UCSD-AML1 (cell line): ENCODE data around the gene CCDC33.

ENCODE experiments used
- DNase-seq: peaks from one replicate; lab custom pipeline; 2025; ENCODE audit not compliant: unreplicated experiment; lab: John Stamatoyannopoulos, UW

CCDC33 gene

DNA sequence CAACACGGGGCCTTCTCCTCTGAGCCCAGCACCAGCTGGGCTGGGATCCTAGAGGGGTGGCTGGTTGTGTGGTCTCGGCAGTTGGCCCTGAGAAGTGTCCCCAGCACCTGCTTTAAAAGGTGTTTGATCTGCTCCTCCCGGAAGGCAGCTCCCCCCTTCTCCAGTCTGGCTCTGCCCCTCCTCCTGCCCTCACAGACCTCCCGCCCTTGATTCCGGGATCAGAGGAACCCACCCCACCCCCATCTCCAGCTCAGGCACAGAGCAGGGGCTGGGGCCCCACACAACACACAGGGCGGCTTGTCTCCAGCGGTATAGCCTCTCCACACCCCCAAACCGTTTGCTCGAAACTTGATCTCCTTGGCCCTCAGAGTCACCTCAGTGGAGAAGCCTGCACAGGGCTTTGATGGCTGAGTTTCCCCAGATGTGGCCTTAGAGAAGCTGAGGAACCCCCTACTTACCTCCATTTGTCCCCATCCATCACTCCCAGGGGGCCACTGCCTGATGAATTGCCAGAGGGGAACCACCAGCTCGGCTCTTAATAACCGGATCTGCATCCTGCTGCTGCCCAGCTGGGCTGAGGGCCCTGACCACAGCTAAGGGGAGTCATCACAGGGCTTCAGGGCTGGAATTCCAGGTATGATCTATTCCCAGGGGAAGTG, 27.1 kb upstream of the CCDC33 start:
- DNase-seq, result no peak

DNA sequence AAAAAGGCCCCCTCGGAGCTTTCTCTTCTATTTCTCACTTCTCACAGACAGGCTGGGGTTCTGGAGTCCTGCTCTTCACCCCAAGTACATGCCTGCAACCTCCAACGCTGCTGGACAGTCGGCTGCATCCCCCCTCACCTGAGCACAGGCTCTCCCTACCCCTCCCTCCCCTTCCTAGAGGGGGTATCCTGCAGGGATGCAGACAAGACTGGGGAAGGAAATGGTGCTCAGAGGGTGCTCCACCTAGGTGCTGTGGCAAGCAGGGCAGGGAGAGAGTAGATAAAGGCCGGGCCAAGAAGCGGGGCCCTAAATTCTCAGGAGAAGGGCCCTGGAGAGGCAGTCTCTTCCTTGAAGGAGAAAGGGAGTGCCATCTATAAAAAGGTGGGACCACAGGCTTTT, 26.6 kb upstream of the CCDC33 start:
- no peak for DNase-seq

DNA sequence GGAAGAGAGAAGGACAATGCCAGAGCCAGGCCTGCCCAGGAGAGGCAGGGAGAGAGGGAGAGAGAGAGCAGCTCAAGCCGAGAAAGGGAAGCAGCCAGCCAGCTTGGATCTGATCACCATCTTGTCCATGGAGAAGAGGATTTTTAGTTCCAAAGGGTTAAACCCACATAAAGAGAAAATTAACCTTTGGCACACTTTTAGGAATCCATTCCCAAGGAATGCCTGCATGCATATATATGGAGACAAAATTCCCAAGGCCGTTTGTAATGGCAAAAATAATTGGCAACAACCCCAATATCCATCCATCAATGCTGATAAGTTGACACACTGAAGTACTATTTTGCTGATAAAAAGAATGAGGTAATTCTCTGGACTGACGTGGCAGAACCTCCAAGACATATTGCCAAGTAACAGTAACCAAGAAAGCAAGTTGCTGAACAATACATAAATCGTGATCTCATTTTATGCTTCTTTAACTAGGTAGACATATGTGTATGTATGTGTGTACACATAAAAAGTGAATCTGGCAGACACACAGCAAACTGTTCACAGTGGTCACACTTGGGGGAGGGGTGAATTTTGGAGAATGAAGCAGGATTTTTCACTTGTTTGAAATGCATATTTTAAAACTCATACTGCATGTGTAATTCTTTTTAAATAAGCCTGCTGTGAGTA, 26.0 kb upstream of the CCDC33 start:
- no peak for DNase-seq

DNA sequence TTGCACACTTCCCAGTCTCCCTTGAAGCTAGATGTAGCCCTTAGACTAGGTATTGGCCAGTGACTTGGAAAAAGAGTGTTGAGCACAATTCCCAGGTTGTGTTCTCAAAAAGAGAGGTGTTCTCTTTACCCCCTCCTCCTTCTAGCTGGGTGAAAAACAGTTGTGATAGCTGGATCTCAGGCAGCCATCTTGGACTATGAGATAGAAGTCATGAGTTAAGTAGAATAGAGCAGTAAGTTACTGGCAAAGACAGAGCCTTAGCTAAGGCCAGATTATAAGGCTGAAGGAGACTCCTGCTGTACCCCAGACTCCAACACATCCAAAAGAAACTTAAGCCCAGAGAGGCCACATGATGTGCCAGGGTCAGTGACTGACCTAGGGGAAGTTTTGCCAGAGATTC, 25.4 kb upstream of the CCDC33 start:
- no peak for DNase-seq

DNA sequence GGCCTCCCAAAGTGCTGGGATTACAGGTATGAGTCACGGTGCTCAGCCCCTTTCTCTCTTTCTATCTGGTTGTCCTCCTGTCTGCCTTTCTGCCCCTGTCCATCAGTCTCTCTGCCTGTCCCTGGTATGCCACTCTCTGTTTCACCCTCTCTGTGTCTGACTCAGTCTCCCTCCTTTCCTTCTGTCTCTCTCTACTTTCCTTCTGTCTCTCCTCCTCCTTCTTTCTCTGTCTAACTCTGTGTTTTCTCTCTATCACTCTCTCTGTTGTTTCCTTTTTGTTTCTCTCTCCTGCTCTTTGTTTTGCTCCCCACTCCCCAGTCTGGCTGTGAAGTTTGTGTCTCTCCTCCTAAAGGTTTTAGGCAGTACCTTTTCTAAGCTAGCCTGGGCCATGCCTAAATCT, 24.5 kb upstream of the CCDC33 start:
- no peak for DNase-seq

DNA sequence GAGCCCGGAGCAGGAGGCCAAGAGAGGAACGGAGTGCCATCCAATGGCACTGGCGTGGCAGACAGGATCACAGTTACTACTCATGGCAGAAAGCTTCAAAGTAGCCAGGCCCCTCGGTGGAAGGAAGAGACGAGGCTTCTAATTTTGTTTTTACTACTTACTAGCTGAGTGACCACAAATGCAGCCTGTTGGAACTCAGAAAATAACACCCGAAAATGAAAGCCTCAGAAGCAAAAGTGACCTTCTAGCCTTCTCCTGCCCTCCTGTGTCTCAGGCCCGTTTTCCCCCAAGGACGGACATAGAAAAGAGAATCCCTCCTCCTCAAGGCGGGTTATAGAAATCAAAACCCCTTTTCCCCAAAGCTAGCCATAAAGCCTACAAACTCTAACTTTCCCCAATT, 23.6 kb upstream of the CCDC33 start:
- no peak for DNase-seq

DNA sequence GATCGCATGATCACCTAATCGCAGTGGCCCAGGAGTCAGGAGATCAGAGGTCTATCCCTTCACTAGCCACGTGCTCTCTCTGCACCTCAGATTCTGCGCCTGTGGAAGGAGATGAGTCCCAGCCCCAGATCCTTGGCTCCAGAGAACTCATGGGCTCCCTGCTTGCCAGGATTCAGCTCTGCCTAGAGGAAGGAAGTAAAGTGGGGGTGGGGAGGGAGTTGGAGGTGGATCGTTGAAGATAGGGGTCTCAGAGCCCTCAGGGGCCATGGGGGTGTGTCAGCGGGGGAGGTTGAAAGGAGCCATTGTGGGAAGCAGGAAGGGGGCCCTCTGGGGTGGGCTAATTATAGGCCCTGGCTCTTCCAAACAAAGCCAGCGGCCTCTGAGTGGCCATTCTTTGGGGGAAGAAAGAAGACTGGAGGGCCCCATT, 22.3 kb upstream of the CCDC33 start:
- DNase-seq, result no peak

DNA sequence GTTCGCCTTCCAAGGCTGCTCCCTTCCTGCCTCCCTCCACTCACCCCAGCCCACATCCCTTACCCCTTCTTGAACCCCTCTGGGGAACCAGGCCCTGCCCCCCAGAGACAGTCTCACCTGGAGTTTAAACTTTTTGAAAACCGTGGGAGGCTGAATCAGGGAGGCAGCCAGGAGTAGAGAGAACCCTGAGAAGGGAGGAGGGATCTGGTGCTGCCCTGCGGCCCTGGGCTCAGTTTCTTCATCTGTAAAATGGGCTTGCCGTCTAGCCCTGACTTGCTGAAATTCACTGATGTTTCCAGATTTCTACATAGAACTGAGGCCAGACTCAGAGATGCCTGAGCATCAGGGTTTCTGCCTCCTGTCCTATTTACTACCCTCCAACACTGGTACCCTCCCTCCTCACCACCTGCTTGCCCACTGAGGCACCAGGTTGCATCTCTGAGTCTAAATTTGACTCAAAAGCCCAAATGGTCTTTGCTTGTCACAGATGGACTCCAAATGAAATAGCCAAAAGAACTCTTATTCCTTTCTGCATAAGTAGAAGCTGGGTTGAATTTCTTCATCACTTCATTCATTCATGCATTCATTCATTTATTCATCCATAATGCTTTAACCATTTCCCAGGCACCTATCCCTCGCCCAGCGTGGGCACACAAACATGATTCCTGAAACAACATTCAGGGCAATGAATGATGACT, 21.7 kb upstream of the CCDC33 start:
- DNase-seq, result no peak

DNA sequence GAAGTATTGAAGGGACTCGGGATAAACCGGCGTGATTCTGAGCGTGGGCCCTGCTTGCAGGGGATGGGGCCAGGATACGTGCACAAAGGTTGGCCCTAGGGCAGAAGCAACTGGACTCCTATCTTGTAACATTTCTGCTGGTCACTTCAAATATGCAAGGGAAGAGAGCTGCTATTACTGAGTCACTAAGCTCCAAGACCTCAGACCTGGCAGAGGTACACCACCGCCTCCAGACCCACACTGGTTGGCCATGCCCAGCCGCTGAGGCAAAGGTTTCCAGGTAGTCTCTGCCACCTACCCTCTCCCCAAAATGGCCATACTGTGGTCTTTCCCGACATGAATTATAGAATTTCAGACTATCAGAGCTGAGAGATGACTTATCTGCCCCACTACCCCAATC, 20.2 kb upstream of the CCDC33 start:
- no peak for DNase-seq

DNA sequence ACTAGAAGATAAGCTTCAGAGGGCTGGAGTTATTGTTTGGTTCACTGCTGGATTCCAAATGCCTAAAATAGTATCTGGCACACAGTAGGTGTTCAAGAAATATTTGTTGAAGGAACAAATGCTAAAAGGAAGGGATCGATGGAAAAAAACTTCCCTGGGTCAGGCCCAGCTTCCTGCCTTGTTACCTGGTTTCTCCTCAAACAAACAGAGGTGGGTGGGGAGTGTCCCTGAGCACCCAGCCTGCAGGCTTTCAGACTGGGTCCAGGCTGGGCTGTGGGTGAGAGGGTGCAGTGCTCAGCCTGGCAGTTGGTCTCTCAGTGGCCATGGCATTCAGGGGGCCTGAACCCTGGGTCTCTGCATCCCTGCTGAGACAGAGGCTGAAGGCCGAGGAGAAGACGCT, 19.2 kb upstream of the CCDC33 start:
- no peak for DNase-seq

DNA sequence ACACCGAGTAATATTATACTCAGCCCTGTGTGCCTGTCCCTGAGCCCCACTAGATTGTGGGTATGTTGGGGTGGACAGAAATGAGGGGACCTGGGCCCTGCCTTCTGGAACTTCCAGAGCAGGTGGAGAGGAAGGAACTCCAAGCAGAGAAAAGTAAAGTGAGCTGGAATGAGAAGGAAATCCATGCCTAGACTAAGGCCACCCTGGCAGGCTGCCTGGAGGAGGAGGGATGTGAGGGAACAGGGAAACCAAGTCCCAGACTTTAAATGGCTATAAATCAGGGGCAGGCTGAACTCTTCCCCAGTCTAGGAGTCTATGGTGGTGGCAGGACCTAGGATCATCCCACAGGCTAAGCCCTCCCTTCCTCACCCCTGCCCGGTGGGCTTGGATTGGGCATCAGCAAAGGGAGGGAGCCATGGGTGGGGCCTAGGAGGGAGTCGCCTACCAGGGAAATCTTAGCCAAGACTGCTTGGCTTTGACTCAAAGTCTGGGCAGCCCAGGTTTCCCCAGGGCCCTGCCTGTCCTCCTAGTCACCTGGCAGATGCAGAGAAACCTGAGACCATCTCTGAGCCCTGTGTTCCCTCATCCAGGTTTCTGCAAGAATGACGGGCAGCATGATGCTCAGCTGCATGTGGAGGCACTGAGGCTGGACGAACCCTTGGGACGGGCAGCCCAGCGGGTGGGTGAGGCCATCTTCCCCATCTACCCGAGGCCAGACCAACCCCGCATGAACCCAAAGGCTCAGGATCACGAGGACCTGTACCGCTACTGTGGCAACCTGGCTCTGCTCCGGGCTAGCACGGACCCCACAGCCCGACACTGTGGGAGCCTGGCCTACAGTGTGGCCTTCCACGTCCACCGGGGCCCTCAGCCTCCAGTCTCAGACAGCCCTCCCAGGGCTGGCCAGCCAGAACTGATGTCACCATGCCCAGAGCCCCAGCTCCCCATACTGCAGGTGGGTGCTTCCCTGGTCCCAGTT, 17.9 kb upstream of the CCDC33 start:
- no peak for DNase-seq

DNA sequence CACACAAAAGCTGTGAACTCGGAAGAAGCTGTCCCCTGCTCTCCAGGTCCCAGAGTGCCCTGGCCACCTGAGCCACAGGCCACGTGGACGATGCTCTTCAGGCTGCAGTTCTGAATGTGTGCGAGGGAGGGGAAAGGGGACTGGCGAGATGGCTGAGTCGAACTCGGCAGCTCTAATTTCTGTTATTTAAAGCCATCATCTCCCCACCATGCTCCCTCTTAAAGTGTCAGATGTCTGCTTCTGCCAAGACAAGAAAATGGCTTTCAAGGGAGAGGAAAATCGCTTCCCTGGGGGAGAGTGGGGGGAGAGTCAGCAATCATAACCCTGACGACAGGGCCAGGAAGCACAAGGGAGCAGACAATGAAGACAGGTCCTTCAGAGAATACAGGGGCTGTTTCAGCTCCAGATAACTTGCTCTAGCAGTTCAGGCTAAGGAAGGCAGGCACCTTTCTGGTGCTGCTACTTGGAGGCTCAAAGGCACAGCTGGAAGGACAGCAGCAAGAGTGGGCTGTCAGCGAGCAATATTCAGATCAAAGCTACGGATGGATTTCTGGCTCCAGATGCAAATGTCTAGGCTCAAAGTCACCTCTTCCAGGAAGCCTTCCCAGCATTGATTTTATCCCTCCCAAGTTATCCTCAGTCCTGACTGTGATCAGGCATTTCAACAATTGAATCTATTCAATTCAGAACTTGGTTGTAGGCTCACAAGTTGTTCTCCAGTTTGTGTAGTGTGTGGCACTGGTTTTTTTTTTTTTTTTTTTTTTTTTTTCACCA, 15.5 kb upstream of the CCDC33 start:
- DNase-seq, result no peak

DNA sequence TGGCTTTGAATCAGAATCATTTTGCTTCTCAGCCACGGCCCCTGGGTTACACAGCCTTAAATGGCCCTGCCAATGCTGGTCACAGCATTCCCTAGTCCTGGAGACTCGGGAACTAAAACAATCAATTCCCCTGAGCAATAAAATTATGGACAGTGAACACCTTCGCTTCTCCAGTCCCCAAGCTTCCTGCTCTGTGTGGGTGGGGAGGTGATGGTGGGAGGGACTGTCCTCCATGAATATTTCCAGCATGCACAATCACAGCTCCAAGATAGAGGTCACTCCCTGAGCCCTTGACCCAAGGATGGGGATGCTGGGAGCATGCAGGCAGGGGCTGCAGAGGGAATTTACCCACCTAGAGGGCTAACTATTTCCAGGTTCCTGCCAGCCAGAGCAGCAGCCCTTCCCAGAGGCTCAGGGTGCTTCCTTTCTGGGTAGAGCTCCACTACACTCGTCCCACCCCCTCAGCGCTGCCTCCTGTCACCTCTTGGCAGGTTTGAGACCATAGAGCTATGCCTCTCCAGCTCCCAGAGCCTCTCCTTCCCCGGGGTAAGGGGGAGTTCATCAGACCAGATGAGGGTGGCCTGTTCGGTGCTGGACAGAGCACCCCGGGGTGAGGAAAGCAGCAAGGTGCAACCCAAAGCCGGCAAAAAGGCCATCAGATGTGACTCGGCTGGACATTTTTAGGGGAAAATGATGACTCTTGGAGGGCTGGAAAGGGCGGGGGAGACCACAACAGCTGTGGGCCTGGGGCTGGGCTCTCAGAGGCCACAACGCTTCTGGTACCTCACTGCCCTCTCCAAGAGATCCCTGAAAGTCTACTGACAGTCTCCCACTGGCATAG, 14.5 kb upstream of the CCDC33 start:
- no peak for DNase-seq

DNA sequence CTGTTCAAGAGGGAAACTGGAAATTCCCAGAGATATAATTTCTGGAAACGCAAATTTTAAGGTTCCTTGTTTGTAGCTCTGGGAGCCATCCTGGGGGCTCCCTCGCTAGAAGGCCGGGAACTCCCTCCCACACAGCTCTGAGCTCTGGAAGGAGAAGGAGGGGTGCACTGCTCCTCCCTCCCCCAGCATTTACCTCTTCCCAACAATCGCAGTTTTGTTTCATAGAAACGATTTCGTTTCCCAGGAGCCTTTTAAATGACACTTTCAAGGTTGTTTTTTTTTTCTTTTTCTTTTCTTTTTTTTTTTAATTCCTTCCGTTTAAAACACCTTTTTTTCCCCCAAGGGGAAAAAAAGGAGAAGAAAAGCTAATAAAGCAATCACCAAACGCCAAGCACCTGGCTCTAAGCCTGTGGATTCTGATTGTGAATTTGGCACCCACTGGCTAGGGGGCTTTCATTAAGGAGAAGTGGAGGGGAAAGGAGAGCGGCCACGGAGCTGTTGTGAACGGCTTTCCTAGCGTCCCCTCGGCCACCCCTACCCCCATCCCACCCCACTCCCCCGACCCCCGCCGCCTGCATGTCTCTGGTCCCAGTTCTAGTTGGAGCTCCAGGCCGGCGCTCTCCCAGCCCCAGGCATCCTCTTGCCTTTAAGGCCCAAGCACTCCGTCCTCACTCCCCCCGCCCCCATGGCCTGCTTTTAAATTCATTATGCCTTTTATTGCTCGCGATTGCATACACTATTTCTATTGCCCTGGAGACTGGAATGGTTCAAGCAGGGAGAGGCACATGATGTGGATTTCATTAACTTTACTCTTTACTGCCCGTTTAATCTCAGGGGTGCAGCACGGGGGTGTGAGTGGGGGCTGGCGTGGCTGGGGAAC, 13.6 kb upstream of the CCDC33 start:
- DNase-seq, result no peak

DNA sequence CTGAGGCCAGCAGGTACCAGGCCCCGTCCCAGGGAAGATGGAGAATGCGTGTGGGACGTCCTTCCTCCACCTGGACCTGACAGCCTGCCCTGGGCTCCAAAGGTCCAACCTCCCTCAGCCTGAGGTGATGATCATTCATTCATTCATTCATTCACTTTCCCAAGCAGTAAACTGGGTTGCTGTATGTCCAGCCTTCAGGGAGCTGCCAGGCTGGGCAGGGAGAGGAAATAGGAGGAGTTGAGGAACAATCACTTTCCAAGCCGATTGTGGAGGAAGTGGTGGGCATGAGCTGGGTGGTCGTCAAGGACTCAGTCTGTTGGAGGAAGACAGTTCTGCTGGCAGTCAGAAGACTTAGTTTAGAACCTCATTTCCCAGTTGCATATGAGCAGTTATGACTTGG, 10.2 kb upstream of the CCDC33 start:
- no peak for DNase-seq

DNA sequence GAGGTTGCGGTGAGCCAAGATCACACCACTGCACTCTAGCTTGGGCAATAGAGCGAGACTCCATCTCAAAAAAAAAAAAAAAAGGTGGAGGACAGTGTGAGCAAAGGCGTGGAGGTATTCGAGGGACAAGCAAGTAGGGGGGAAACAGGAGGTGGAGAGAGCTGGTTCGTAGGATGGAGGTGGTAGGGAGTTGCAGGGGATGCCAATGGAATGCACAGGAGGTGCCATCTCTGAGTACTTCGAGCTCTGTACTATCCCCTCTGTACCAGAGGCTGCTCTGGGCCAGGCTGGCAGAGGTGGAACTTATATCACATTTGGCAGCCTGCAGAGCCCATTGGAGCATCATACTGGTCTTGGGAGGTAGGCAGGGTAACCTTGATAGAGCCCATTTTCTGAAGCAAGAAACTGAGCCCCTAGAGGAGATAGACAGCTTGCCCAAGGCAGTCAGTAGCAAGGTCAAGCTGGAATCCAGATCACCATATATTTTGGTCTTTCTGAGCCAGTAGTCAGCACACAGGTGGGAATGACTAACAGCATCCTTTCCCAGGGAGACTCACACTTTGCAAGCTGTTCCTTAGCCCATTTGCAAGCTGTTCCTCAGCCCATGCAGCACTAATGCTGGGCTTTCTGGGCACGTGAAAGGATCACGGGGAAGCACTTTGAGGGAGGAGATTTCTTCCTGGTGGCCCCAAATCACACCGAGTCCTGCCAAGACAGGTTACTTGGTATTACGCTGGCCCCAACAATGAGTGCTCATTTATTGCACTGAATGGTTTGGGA, 9.2 kb upstream of the CCDC33 start:
- DNase-seq, result no peak

DNA sequence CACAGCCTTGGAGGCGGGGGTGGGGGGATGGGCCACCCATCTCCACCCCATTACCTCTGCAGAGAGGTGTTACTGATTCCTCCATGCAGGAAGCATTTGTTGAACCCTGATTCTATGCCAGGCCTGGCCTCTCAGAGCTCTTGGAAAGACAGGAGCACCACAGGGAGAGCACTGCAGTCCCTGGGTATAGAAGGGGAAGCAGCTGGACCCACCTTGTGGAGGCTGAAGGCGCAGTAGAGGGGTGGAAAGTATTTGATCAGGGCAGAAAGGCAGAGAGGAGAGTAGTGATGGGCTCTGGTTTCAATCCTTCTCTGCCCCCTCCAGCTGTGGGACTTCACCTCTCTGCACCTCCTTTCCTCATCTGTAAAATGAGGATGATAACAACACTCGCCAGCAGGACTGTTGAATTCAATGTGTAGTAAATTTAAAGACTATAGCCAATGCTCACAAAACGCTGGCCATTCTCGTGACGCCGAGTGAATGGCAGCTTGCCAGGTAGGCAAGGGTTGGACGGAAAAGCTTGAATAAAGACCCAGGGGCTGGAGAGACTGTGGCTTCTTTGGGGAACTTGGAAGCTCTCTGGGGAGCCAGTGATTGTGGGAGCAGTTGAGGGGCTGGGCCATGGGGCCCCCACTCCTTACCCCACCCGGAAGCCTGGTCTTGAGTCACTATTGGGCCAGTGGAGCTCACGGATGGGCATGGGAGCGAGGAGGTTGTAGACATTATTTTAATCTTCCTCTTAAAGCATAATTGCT, 8.0 kb upstream of the CCDC33 start:
- no peak for DNase-seq
